ENCODE measurements around the gene C19orf67. TPM values are rescaled to one million over a fixed set of nuclear protein-coding genes. Genes with fewer than 3 reads are reported as not detected.

Gene C19orf67
- total and polyA plus RNA-seq, 5 experiments from 2014 or later: 0.85 TPM; not detected in 4

GRCh38 chr19:14116918-14117578 lies 31.5 kb upstream of the C19orf67 start:
- no peaks in the 10 kb centered on the region for H3K9me3 Mint-ChIP-seq
- H3K27ac Mint-ChIP-seq: peak overlapping the region; percentile 58 to 97 (median 90)
- H3K27me3 Mint-ChIP-seq: no peaks in the 10 kb centered on the region
- POLR2A ChIA-PET: interaction anchor here (0.7 to 5.2 kb wide), 10 partner anchors 14 to 434 kb away, joined by 3 to 46 read pairs (median 6); partner anchors contain the start of genes ASF1B, IL27RA and RFX1
- ATAC-seq (peak in 1 of 2 donors; percentile 0), DNase-seq (peak in 5 of 10 donors; percentile 12 to 68 (median 25))
- H3K36me3 Mint-ChIP-seq: no peaks in the 10 kb centered on the region
- peaks cover 25 to 56% (median 55%) of the 10 kb centered on the region in 4 donors for H3K4me1 Mint-ChIP-seq
- peak overlapping the region; percentile 84 to 99 (median 94) for H3K4me3 Mint-ChIP-seq

GRCh38 chr19:14116525-14116917 lies 30.9 kb upstream of the C19orf67 start:
- Mint-ChIP-seq H3K9me3 (no peaks in the 10 kb centered on the region), H3K36me3 (no peaks in the 10 kb centered on the region), H3K27me3 (no peaks in the 10 kb centered on the region), H3K4me1 (peaks cover 25 to 61% (median 60%) of the 10 kb centered on the region in 4 donors), H3K27ac (peak overlapping the region; percentile 58 to 97 (median 90)), H3K4me3 (peak overlapping the region; percentile 84 to 99 (median 94))
- POLR2A ChIA-PET: interaction anchor here (0.6 to 5.2 kb wide), 6 partner anchors 13 to 406 kb away, joined by 3 to 46 read pairs (median 6); partner anchors contain the start of genes ASF1B and IL27RA
- DNase-seq (no peak), ATAC-seq (no peak)

DNA sequence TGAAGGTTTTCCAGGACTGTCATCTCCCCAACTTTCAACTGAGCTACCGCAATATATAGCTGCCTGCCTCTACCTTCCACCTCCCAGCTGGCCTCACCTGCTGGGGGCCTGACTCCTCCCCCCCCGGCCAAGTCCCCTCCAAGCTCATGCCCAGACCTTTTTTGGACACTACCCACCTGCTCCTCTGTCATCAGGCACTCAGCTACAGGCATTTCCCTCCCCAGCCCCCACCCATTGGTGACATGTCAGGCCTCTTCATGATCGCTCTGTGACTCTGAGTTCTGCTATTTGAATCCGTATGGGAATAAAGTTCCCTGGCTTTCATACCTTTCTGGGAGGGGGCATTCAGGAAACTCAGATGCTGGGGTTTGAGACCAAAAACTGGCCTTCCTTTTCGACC lies 30.2 kb upstream of the C19orf67 start:
- H3K9me3 Mint-ChIP-seq: no peaks in the 10 kb centered on the region
- H3K27me3 Mint-ChIP-seq: no peaks in the 10 kb centered on the region
- ATAC-seq: no peak
- DNase-seq: no peak
- POLR2A ChIA-PET: interaction anchor here (0.6 to 5.2 kb wide), 7 partner anchors 13 to 407 kb away, joined by 3 to 46 read pairs (median 4); partner anchors contain the start of gene ASF1B
- no peaks in the 10 kb centered on the region for H3K36me3 Mint-ChIP-seq
- H3K4me3 Mint-ChIP-seq: peak overlapping the region; percentile 61 to 99 (median 94)
- H3K27ac Mint-ChIP-seq: peak overlapping the region in 7 of 10 donors; percentile 58 to 97 (median 91)
- H3K4me1 Mint-ChIP-seq: peaks cover 27 to 69% (median 63%) of the 10 kb centered on the region in 4 donors

DNA sequence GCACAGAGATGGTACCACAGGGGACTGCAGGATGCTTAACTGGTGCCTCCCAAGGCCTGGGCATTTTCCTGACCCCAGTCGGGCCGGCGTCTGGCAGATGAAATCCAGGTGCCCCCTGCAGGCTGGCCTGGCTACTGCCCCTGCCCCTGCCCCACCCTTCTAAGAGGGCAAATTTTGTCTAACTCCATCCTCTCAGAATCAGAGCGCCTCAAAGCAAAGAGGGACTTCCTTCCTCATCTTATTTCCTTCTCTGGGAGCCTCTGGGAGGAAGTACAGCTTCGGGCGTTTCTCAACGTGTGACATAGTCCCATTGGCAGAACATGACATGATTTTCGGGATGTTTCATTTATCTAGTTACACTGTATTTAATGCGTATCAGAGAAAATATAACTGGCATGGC lies 29.3 kb upstream of the C19orf67 start:
- H3K4me1 Mint-ChIP-seq: peaks cover 27 to 78% (median 67%) of the 10 kb centered on the region in 4 donors
- H3K27ac Mint-ChIP-seq: peak overlapping the region in 8 of 10 donors; percentile 34 to 75 (median 61)
- no peaks in the 10 kb centered on the region for H3K27me3 Mint-ChIP-seq
- DNase-seq (peak in 9 of 10 donors; percentile 17 to 69 (median 34)), ATAC-seq (no peak)
- H3K36me3 Mint-ChIP-seq: no peaks in the 10 kb centered on the region
- no peaks in the 10 kb centered on the region for H3K9me3 Mint-ChIP-seq
- H3K4me3 Mint-ChIP-seq: peak overlapping the region in 8 of 10 donors; percentile 8 to 77 (median 40)
- POLR2A ChIA-PET: interaction anchor here (0.6 to 5.2 kb wide), 6 partner anchors 12 to 99 kb away, joined by 3 to 46 read pairs (median 6); partner anchors contain the start of gene ASF1B

GRCh38 chr19:14114439-14114838 lies 28.9 kb upstream of the C19orf67 start:
- H3K27ac Mint-ChIP-seq: peak overlapping the region in 5 of 10 donors; percentile 33 to 75 (median 67)
- DNase-seq (no peak), ATAC-seq (no peak)
- peaks cover 27 to 78% (median 66%) of the 10 kb centered on the region in 4 donors for H3K4me1 Mint-ChIP-seq
- no peaks in the 10 kb centered on the region for H3K27me3 Mint-ChIP-seq
- H3K9me3 Mint-ChIP-seq: no peaks in the 10 kb centered on the region
- no peaks in the 10 kb centered on the region for H3K36me3 Mint-ChIP-seq
- H3K4me3 Mint-ChIP-seq: peak overlapping the region in 2 of 10 donors; percentile 18 to 77
- POLR2A ChIA-PET: interaction anchor here (0.6 to 5.2 kb wide), 4 partner anchors 11 to 70 kb away, joined by 3 to 46 read pairs (median 6); partner anchors contain the start of gene ASF1B

DNA sequence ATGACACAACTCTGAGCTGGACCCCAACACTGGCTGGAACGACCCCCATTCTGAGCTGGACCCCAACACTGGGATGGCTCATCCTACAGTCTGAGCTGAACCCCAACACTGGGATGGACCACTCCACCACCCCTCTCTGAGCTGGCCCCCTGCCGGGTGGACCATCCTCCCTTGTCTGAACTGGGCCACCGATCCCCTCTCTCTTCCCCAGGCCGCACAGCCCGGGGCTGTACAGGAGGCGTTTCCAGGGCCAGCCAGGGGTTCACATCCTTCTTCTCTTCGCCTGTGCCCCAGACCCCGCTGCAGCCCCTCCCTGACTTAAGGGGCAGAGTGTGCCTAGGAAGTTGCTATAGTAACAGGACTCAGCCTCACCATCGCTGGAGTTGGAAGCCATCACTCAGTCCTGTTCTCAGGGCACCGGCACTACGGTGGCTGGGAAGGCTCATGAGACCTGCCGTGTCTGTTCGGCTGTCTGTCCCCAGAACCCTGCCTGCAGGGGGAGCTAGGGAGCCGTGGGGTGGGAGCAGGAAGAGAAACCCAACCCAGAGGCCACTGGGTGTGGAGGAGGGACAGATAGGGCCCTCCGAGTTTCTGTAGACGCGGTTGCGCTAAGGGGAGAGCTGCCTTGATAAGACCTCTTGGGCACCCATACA lies 28.3 kb upstream of the C19orf67 start:
- POLR2A ChIA-PET: interaction anchor here (0.6 to 5.2 kb wide), 5 partner anchors 23 to 69 kb away, joined by 3 to 46 read pairs (median 3); partner anchors contain the start of genes ASF1B and MISP3
- no peak for ATAC-seq
- peak overlapping the region in 4 of 10 donors; percentile 9 to 42 (median 37) for H3K4me3 Mint-ChIP-seq

GRCh38 chr19:14112809-14113385 lies 27.3 kb upstream of the C19orf67 start:
- Mint-ChIP-seq H3K27ac (peak overlapping the region in 4 of 10 donors; percentile 10 to 61 (median 43)), H3K4me1 (peaks cover 22 to 68% (median 57%) of the 10 kb centered on the region in 4 donors), H3K4me3 (peak overlapping the region in 5 of 10 donors; percentile 13 to 56 (median 19)), H3K9me3 (no peaks in the 10 kb centered on the region), H3K36me3 (no peaks in the 10 kb centered on the region), H3K27me3 (no peaks in the 10 kb centered on the region)
- ATAC-seq (no peak), DNase-seq (no peak)
- POLR2A ChIA-PET: interaction anchor here (1.1 to 1.6 kb wide), 4 partner anchors 21 to 40 kb away, joined by 3 to 6 read pairs (median 4); partner anchors contain the start of genes ASF1B and MISP3

More for the DNA sequence above, 28.3 kb upstream of the C19orf67 start:
- Mint-ChIP-seq H3K27ac (peak overlapping the region in 7 of 10 donors; percentile 15 to 72 (median 35)), H3K9me3 (no peaks in the 10 kb centered on the region), H3K36me3 (no peaks in the 10 kb centered on the region), H3K4me1 (peaks cover 27 to 75% (median 62%) of the 10 kb centered on the region in 4 donors), H3K27me3 (no peaks in the 10 kb centered on the region)
- peak in 7 of 10 donors; percentile 32 to 71 (median 43) for DNase-seq

GRCh38 chr19:14112051-14112808 lies 26.6 kb upstream of the C19orf67 start:
- Mint-ChIP-seq H3K4me1 (peaks cover 22 to 68% (median 56%) of the 10 kb centered on the region in 4 donors), H3K4me3 (peak overlapping the region in 3 of 10 donors; percentile 19 to 51 (median 27)), H3K27ac (peak overlapping the region in 5 of 10 donors; percentile 38 to 67 (median 61)), H3K36me3 (peaks cover 0 to 1% (median 0%) of the 10 kb centered on the region in 3 donors), H3K27me3 (no peaks in the 10 kb centered on the region), H3K9me3 (no peaks in the 10 kb centered on the region)
- ATAC-seq (no peak), DNase-seq (no peak)
- POLR2A ChIA-PET: interaction anchor here (1.1 to 1.6 kb wide), 4 partner anchors 19 to 24 kb away, joined by 3 to 6 read pairs (median 4); partner anchors contain the start of gene ASF1B

DNA sequence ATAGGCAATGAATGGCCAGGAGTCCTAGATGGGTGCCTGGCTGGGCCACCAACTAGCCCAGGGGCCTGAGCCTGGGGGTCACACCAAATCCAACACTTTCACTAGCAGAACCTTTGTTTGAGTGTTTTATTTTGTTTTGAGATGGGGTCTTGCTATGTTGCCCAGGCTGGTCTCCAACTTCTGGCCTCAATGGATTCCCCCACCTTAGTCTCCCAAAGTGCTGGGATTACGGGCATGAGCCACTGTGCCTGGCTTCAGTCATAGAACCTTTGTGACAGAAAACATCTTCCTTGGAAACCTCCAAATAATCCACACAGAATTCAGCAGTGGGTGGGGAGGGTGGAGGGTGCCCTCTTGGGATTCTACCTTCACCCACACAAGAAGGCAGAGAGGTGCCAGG lies 25.9 kb upstream of the C19orf67 start:
- POLR2A ChIA-PET: interaction anchor here (0.7 to 1.4 kb wide), 5 partner anchors 18 to 268 kb away, joined by 3 to 6 read pairs (median 4); no protein-coding TSS in a partner anchor
- ATAC-seq: no peak
- peak overlapping the region in 2 of 10 donors; percentile 27 to 34 for H3K4me3 Mint-ChIP-seq
- peaks cover 0 to 6% (median 0%) of the 10 kb centered on the region in 3 donors for H3K36me3 Mint-ChIP-seq
- peak overlapping the region in 4 of 10 donors; percentile 53 to 80 (median 74) for H3K27ac Mint-ChIP-seq
- no peak for DNase-seq
- H3K4me1 Mint-ChIP-seq: peaks cover 19 to 62% (median 51%) of the 10 kb centered on the region in 4 donors
- no peaks in the 10 kb centered on the region for H3K9me3 Mint-ChIP-seq
- H3K27me3 Mint-ChIP-seq: no peaks in the 10 kb centered on the region

- H3K27me3 Mint-ChIP-seq: no peaks in the 10 kb centered on the region
- DNase-seq: no peak
- peaks cover 11 to 54% (median 43%) of the 10 kb centered on the region in 4 donors for H3K4me1 Mint-ChIP-seq
- H3K9me3 Mint-ChIP-seq: no peaks in the 10 kb centered on the region
- ATAC-seq: no peak
- POLR2A ChIA-PET: interaction anchor here (0.7 to 1.3 kb wide), 5 partner anchors 19 to 269 kb away, joined by 3 to 4 read pairs (median 3); no protein-coding TSS in a partner anchor
- H3K36me3 Mint-ChIP-seq: peaks cover 0 to 12% (median 2%) of the 10 kb centered on the region in 3 donors
- peak overlapping the region in 7 of 10 donors; percentile 13 to 80 (median 57) for H3K27ac Mint-ChIP-seq
- no peak overlapping the region for H3K4me3 Mint-ChIP-seq
These were observed 25.1 kb upstream of the C19orf67 start for GRCh38 chr19:14110650-14111049.

Measured in naive thymus-derived CD8-positive, alpha-beta T cell (primary cell).